Fibroblast of lung (primary cell): ENCODE results near the gene SLC66A3. TPM values are rescaled to one million over a fixed set of nuclear protein-coding genes. Genes with fewer than 3 reads are reported as not detected.

Experiments
- DNase-seq, 2 donors: peaks; one replicate each; pipeline versions ENCODE4 v3.0.0 to v3.0.0-alpha.2; 2010; ENCODE audit warnings: low read depth in 2 of 2
- H2AFZ ChIP-seq: 2 replicates; pipeline ENCODE4 v1.5.1; 2012; ENCODE audit warnings: low read length, control low read depth, inconsistent platforms
- H3K27ac ChIP-seq: 2 replicates; pipeline ENCODE4 v1.5.1; 2011; ENCODE audit warnings: low read length, control low read depth; ENCODE audit not compliant: insufficient read depth
- H3K27me3 ChIP-seq: 2 replicates; pipeline ENCODE4 v1.5.1; 2011; ENCODE audit warnings: mild to moderate bottlenecking, low read length; ENCODE audit not compliant: control insufficient read depth, insufficient read depth
- H3K36me3 ChIP-seq: 2 replicates; pipeline ENCODE4 v1.5.1; 2011; ENCODE audit warnings: low read length; ENCODE audit not compliant: control insufficient read depth, insufficient read depth
- H3K4me1 ChIP-seq: 2 replicates; pipeline ENCODE4 v1.5.1; 2011; ENCODE audit warnings: low read length; ENCODE audit not compliant: control insufficient read depth, insufficient read depth; ENCODE audit errors: extremely low read depth
- H3K4me2 ChIP-seq: 2 replicates; pipeline ENCODE4 v1.5.1; 2011; ENCODE audit warnings: low read length, control low read depth; ENCODE audit not compliant: insufficient read depth; ENCODE audit errors: extremely low read depth
- H3K4me3 ChIP-seq, 4 experiments: fragments of 200-600 bp in 1 of 4; sonication (generic) in 1 of 4; replicated peaks in 1 of 4; 2 replicates each; pipeline ENCODE4 v1.5.1; 2011 to 2016; ENCODE audit warnings: low read length in 4 of 4, low read depth in 3 of 4, mild to moderate bottlenecking in 3 of 4, control low read depth in 2 of 4, inconsistent platforms in 1 of 4, mixed read lengths in 1 of 4; ENCODE audit not compliant: insufficient read depth in 1 of 4; ENCODE audit errors: control extremely low read depth in 1 of 4
- H3K79me2 ChIP-seq: 2 replicates; pipeline ENCODE4 v1.5.1; 2012; ENCODE audit warnings: mild to moderate bottlenecking, low read length, inconsistent platforms; ENCODE audit not compliant: control insufficient read depth, insufficient read depth
- H3K9ac ChIP-seq: 2 replicates; pipeline ENCODE4 v1.5.1; 2011; ENCODE audit warnings: mild to moderate bottlenecking, low read length, control low read depth; ENCODE audit not compliant: insufficient read depth
- H3K9me3 ChIP-seq: 2 replicates; pipeline ENCODE4 v1.5.1; 2012; ENCODE audit warnings: low read depth, low read length; ENCODE audit not compliant: control insufficient read depth, insufficient read depth
- H4K20me1 ChIP-seq: 2 replicates; pipeline ENCODE4 v1.5.1; 2011; ENCODE audit warnings: low read length; ENCODE audit not compliant: control insufficient read depth, insufficient read depth; ENCODE audit errors: extremely low read depth
- EZH2 ChIP-seq: IDR thresholded peaks from 2 replicates; pipeline ENCODE4 v1.5.1; 2012; ENCODE audit warnings: low read length, control low read depth, mild to moderate bottlenecking; ENCODE audit errors: missing control alignments
- polyA plus RNA-seq, 2 donors: library from polyadenylated mRNA; depleted of rRNA in 1 of 2; stranded (reverse) in 1 of 2; unstranded in 1 of 2; fragments of >200 nt; gene quantifications; 2 replicates each; pipeline ENCODE4 v1.2.1, GENCODE V29; 2011 to 2012; ENCODE audit warnings: missing spikeins in 1 of 2
- total RNA-seq: library from RNA; depleted of rRNA; stranded (reverse); fragments of >200 nt; gene quantifications from 2 replicates; pipeline ENCODE4 v1.2.1, GENCODE V29; 2014
- TF ChIP-seq, protein P1 (sequence below), 2 donors: IDR thresholded peaks in 1 of 2; conservative IDR thresholded peaks in 1 of 2; 1 replicate in 1 of 2; 2 replicates in 1 of 2; pipeline ENCODE4 v1.5.1; 2011 to 2012; ENCODE audit warnings: low read length in 2 of 2, control low read depth in 1 of 2, inconsistent platforms in 1 of 2, low read depth in 1 of 2, mild to moderate bottlenecking in 1 of 2

Gene SLC66A3
- total and polyA plus RNA-seq, 2 donors (not counting 1 experiment from before 2014, with no cell fraction given), result 31.7 to 39.8 TPM

DNA sequence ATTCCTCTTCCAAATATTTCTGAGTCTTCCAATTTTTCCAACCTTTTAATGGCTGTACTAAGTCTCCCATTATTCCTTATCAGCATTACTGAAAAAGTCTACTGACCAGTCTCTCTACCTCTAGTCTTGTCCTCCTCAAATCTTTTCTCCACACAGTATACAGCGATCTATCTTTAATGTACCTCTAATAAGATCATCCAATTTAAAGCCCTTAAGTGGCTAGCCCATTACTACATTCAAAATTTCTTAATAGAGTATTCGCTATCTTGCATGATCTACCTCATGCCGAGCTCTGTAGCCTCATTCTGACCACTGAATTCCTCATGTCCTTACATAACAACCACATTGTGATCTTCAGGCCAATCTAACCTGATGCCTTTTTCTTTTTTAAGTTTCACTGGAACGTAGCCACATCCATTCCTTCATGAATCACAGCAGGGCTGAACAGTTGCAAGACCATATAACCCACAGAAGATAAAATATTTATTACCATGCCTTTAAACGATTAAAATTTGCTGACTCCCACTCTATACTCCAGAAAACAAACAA lies 57.9 kb downstream of the SLC66A3 start:
- Histone ChIP-seq H2AFZ (no peak overlapping the region), H3K27ac (no peak overlapping the region), H3K79me2 (no peaks in the 10 kb centered on the region), H3K4me1 (no peaks in the 10 kb centered on the region), H3K4me3 (no peak overlapping the region), H3K27me3 (no peaks in the 10 kb centered on the region), H3K9ac (no peak overlapping the region), H3K9me3 (no peaks in the 10 kb centered on the region), H3K36me3 (peaks cover 4% of the 10 kb centered on the region), H3K4me2 (no peak overlapping the region), H4K20me1 (no peaks in the 10 kb centered on the region)
- TF ChIP-seq, protein P1, sequence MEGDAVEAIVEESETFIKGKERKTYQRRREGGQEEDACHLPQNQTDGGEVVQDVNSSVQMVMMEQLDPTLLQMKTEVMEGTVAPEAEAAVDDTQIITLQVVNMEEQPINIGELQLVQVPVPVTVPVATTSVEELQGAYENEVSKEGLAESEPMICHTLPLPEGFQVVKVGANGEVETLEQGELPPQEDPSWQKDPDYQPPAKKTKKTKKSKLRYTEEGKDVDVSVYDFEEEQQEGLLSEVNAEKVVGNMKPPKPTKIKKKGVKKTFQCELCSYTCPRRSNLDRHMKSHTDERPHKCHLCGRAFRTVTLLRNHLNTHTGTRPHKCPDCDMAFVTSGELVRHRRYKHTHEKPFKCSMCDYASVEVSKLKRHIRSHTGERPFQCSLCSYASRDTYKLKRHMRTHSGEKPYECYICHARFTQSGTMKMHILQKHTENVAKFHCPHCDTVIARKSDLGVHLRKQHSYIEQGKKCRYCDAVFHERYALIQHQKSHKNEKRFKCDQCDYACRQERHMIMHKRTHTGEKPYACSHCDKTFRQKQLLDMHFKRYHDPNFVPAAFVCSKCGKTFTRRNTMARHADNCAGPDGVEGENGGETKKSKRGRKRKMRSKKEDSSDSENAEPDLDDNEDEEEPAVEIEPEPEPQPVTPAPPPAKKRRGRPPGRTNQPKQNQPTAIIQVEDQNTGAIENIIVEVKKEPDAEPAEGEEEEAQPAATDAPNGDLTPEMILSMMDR (conservative IDR thresholded peaks at IDR 0.05 in 1 of 2, IDR thresholded peaks at IDR 0.05 in 1 of 2; ENCODE audit: low read depth in 1 of 2, low read length in 2 of 2), result no peak
- TF ChIP-seq EZH2, result no peak
- DNase-seq, result peak; percentile 9 to 98

DNA sequence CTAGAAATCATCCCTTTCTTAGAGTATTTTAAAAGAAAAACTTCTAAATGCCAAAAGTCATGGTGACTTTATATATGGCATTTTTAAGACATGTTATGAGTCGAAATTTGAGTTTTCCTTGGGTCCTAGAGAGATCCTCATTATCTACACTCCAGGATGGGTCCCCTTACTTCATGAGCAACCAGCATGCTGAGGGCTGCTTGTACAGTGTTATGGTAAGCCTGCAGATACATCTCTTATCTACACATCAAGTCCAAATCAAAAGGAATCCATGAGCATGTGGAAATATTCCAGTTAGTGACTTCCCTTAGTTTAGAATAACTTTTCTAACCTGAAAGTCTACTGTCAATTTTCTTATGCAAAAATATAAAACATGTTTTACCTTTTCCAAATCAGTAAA lies 58.7 kb downstream of the SLC66A3 start:
- Histone ChIP-seq H2AFZ (no peak overlapping the region), H3K36me3 (peaks cover 4% of the 10 kb centered on the region), H3K79me2 (no peaks in the 10 kb centered on the region), H3K9ac (no peak overlapping the region), H3K27ac (no peak overlapping the region), H4K20me1 (no peaks in the 10 kb centered on the region), H3K9me3 (no peaks in the 10 kb centered on the region), H3K4me3 (no peak overlapping the region), H3K4me1 (no peaks in the 10 kb centered on the region), H3K4me2 (no peak overlapping the region), H3K27me3 (no peaks in the 10 kb centered on the region)
- TF ChIP-seq, protein P1 (conservative IDR thresholded peaks at IDR 0.05 in 1 of 2, IDR thresholded peaks at IDR 0.05 in 1 of 2; ENCODE audit: low read depth in 1 of 2, low read length in 2 of 2), result no peak
- TF ChIP-seq EZH2, result no peak
- DNase-seq, result peak in 1 of 2 donors; percentile 5

DNA sequence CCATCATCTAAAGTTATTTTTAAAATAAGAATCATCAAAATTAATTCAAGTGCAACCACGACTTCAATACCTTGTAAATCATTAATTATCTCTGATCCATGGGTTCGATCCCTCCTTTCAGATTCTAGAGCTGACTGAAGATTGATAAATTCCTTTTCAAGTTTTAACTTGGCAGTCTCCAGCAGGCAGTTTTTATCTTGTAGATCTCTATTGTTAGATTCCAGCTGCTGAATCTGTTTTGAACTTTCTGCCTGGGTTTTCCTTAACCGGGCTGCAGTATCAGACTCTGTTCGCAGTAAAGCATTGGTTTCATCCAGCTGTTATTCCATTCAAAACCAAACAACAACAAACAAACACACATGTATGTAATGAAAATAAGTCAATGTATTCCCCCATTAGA lies 59.5 kb downstream of the SLC66A3 start:
- TF ChIP-seq EZH2, result no peak
- TF ChIP-seq, protein P1 (conservative IDR thresholded peaks at IDR 0.05 in 1 of 2, IDR thresholded peaks at IDR 0.05 in 1 of 2; ENCODE audit: low read depth in 1 of 2, low read length in 2 of 2), result no peak
- H3K27me3 ChIP-seq, result no peaks in the 10 kb centered on the region
- H3K9me3 ChIP-seq, result no peaks in the 10 kb centered on the region
- no peak overlapping the region for H3K27ac ChIP-seq
- peaks cover 4% of the 10 kb centered on the region for H3K36me3 ChIP-seq
- H3K9ac ChIP-seq, result no peak overlapping the region
- no peaks in the 10 kb centered on the region for H4K20me1 ChIP-seq
- H3K4me1 ChIP-seq, result no peaks in the 10 kb centered on the region
- H3K4me2 ChIP-seq, result no peak overlapping the region
- H2AFZ ChIP-seq, result no peak overlapping the region
- no peaks in the 10 kb centered on the region for H3K79me2 ChIP-seq
- no peak for DNase-seq
- H3K4me3 ChIP-seq, result no peak overlapping the region
